Bronchus fibroblast of lung (primary cell): Measurements from ENCODE around the gene TMEM183A. TPM values are rescaled to one million over a fixed set of nuclear protein-coding genes. Genes with fewer than 3 reads are reported as not detected.

Experiments
- total RNA-seq: library from RNA; depleted of rRNA; stranded (reverse); fragments of >200 nt; gene quantifications from 2 replicates; pipeline ENCODE4 v1.2.3, GENCODE V29; 2015

TMEM183A gene, protein sequence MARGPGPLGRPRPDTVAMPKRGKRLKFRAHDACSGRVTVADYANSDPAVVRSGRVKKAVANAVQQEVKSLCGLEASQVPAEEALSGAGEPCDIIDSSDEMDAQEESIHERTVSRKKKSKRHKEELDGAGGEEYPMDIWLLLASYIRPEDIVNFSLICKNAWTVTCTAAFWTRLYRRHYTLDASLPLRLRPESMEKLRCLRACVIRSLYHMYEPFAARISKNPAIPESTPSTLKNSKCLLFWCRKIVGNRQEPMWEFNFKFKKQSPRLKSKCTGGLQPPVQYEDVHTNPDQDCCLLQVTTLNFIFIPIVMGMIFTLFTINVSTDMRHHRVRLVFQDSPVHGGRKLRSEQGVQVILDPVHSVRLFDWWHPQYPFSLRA
- 52.0 and 61.7 TPM in 2 replicates for total RNA-seq

GRCh38 chr1:203006948-203007871 lies at the start of gene TMEM183A:
TMEM183A (plus strand) TSS chr1:203007374; CDS start chr1:203007466, 92 bp downstream.

GRCh38 chr1:202957733-202958543 lies 49.2 kb upstream of the TMEM183A start, which contains the start of gene ADIPOR1:
ADIPOR1 (minus strand) TSS chr1:202958312; CDS start chr1:202951070, 7,242 bp downstream.

GRCh38 chr1:203026031-203026665 lies 19.0 kb downstream of the TMEM183A start, which contains the start of gene PPFIA4:
PPFIA4 (plus strand) TSS chr1:203026491; CDS start chr1:203039009, 12,518 bp downstream.

Other genes with a start within 250 kb of the TMEM183A start
- gene KDM5B, start 199.0 kb upstream of the TMEM183A start, total RNA-seq: 21.9 and 26.4 TPM in 2 replicates
- 0.50 and 0.89 TPM in 2 replicates for gene PCAT6, start 196.4 kb upstream of the TMEM183A start, total RNA-seq
- 4.0 TPM in 2 replicates for gene RABIF, start 118.2 kb upstream of the TMEM183A start, total RNA-seq
- 22.4 TPM in 2 replicates for gene KLHL12, start 80.1 kb upstream of the TMEM183A start, total RNA-seq
- gene ADIPOR1, start 49.1 kb upstream of the TMEM183A start, total RNA-seq: 61.1 and 65.1 TPM in 2 replicates
- gene CYB5R1, start 40.1 kb upstream of the TMEM183A start, total RNA-seq: 21.0 and 27.5 TPM in 2 replicates
- 0.89 and 1.7 TPM in 2 replicates for gene PPFIA4, start 19.1 kb downstream of the TMEM183A start, total RNA-seq
- gene MYOG, start 78.6 kb downstream of the TMEM183A start, total RNA-seq: under 0.01 TPM in 1 of 2 replicates, not detected in the other
- under 0.01 and 0.45 TPM in 2 replicates for gene ADORA1, start 120.4 kb downstream of the TMEM183A start, total RNA-seq
- gene MYBPH, start 168.5 kb downstream of the TMEM183A start, total RNA-seq: not detected in 2 replicates
- gene CHI3L1, start 179.3 kb downstream of the TMEM183A start, total RNA-seq: 0.50 and 0.59 TPM in 2 replicates
- gene CHIT1, start 222.3 kb downstream of the TMEM183A start, total RNA-seq: not detected in 2 replicates